ENCODE data around the gene SETD1B.
A peak's percentile ranks its signal among the peaks of the same experiment; 100 is the strongest.
"Not testable (repeated sequence)": the region's sequence is repeated elsewhere in the genome, so short reads cannot be mapped to it uniquely, and the experiment has no call there.

SETD1B gene

DNA sequence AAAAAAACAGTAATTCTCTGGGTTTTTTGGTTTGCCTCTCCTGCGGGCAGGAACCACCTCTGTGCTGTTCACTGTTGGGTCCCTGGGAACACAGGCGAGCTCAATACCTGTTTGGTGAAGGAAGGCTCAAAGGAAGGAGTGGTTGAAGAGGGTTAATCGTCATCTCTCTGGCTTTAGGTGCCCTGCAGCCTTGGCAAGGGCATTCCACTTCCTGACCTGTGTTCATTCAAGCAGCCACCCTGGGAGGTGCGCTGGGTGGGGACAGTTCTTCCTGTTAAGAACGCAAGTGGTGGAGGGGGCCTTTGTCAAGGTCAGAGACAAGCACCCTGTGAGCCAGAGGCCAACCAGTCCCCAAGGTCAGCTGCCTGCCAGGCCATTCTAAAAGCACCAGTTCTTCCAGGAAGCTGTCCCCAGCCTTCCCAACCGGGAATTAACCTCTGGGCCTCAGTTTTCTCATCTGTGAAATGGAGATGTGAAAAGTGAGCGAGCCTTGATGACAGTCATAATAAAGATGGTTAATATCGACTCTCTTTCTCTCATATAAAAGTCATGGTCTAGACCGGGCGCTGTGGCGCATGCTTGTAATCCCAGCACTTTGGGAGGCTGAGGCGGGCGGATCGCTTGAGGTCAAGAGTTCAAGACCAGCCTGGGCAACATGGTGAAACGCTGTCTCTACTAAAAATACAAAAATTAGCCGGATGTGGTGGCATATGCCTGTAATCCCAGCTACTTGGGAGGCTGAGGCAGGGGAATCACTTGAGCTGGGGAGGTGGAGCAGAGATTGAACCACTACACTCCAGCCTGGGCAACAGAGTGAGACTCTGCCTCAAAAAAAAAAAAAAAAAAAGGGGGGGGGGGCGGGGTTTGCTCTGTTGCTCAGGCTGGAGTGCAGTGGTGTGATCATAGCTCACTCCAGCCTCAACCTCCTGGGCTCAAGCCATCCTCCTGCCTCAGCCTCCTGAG lies 16.5 kb upstream of the SETD1B start:
- Mint-ChIP-seq H3K4me3 (peak overlapping the region; percentile 91), H3K27ac (peak overlapping the region; percentile 98), H3K4me1 (peaks cover 58% of the 10 kb centered on the region), H3K36me3 (peaks cover 5% of the 10 kb centered on the region), H3K9me3 (no peaks in the 10 kb centered on the region), H3K27me3 (no peaks in the 10 kb centered on the region)
- no peak for ATAC-seq (ENCODE audit: low read depth)
- DNase-seq (ENCODE audit: low spot score in 2 of 2), result no peak

DNA sequence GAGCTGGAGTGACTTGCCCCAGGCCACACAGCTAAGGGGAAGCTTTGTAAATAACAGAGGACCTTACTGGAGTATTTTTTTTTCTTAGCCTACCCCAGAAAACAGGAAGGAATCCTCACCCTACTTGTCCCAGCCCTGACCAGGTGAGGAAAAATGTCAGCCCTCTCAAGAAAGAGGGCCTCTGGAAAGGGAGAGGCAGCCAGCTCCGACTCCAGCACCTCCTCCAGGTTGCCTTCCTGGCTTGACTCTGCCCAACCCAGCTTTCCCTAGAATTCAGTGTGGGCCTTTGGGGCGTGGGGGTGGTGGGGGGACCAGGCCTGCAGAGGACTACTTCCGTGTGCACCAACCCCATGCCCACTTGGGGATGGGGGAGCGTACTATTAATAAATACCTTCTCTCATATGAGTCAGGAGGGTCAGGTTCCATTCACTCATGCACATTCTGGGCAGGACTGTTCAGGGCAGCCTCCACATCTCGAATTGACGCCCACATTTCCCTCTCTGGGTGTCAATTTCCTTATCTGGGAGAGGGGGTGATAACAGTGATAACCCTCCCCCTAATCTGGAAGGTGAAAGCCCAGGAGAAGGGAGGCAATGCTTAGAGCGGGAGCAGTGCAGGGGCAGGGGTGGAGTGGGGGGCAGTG lies 15.5 kb upstream of the SETD1B start:
- Mint-ChIP-seq H3K27ac (peak overlapping the region; percentile 98), H3K9me3 (no peaks in the 10 kb centered on the region), H3K27me3 (no peaks in the 10 kb centered on the region), H3K36me3 (peaks cover 5% of the 10 kb centered on the region), H3K4me3 (peak overlapping the region; percentile 91), H3K4me1 (peaks cover 51% of the 10 kb centered on the region)
- ATAC-seq (ENCODE audit: low read depth), result no peak
- no peak for DNase-seq (ENCODE audit: low spot score in 2 of 2)

GRCh38 chr12:121789233-121789781 lies 14.5 kb upstream of the SETD1B start:
- DNase-seq (ENCODE audit: low spot score in 2 of 2) (no peak), ATAC-seq (ENCODE audit: low read depth) (peak; percentile 14)
- Mint-ChIP-seq H3K36me3 (peaks cover 3% of the 10 kb centered on the region), H3K27ac (peak overlapping the region; percentile 98), H3K4me1 (peaks cover 47% of the 10 kb centered on the region), H3K4me3 (peak overlapping the region; percentile 91), H3K9me3 (no peaks in the 10 kb centered on the region), H3K27me3 (no peaks in the 10 kb centered on the region)

DNA sequence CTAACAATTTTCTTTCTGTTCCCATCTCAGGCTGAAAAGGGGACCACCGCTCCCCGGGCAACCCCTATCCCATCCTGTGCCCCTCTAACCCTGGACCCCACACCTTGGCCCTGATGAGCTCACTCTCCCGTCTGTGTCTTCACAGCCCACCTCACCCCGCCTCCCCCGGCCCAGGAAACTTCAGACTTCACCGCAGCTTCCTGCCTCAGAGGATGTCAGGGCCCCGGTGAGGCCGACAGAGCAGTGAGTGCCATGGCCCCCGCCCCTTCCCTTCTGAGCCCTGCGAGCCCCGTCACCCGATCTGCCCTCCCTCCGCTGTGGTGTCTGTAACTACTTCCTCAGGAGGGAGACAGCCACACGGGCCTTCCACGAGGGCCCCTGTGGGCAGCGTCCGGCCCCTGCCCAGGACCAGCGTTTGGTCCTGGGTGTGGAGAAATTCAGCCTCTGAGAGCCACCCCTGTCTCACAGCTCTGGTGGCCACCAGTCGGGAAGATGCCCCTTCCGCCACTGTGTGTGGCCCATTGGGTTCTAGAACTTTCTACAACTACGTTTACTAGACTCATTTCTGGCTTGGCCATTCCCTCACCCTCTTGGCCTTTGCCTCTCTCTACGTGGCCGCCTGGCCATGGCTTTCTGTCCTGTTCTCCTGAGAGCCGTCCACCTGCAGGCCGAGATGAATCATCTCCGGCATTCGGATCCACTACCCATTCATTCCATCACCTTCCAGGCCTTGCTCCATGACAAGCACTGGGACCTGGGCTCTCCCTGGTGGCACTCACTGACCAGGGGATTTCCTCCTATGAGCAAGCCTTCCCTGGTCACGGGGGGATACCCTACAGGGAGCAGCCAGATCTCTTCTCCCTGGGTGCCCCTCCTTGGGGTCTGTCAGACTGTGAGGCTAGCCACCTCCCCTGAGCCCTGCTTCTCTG lies 13.7 kb upstream of the SETD1B start:
- peak; percentile 86 to 90 for DNase-seq (ENCODE audit: low spot score in 2 of 2)
- peak overlapping the region; percentile 98 for H3K27ac Mint-ChIP-seq

DNA sequence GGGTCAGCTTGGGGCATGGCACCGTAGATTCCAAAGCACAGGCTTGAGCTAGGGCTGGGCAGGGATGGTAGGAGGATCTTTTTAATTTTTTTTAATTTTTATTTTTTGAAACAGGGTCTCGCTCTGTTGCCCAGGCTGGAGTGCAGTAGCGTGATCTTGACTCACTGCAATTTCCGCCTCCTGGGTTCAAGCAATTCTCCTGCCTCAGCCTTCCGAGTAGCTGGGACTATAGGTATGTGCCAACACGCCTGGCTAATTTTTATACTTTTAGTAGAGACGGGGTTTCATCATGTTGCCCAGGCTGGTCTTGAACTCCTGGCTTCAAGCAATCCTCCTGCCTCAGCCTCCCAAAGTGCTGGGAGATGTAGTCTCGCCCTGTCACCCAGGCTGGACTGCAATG lies 13.0 kb upstream of the SETD1B start:
- not testable (repeated sequence) for H3K9me3 Mint-ChIP-seq; ATAC-seq (ENCODE audit: low read depth); H3K27me3 Mint-ChIP-seq; DNase-seq (ENCODE audit: low spot score in 2 of 2); H3K36me3 Mint-ChIP-seq
- Mint-ChIP-seq H3K27ac (peak overlapping the region; percentile 98), H3K4me3 (peak overlapping the region; percentile 91), H3K4me1 (peaks cover 52% of the 10 kb centered on the region)

More for the DNA sequence above, 13.7 kb upstream of the SETD1B start:
- Mint-ChIP-seq H3K4me3 (peak overlapping the region; percentile 91), H3K4me1 (peaks cover 50% of the 10 kb centered on the region), H3K27me3 (no peaks in the 10 kb centered on the region), H3K9me3 (no peaks in the 10 kb centered on the region), H3K36me3 (peaks cover 4% of the 10 kb centered on the region)
- peak; percentile 69 for ATAC-seq (ENCODE audit: low read depth)

DNA sequence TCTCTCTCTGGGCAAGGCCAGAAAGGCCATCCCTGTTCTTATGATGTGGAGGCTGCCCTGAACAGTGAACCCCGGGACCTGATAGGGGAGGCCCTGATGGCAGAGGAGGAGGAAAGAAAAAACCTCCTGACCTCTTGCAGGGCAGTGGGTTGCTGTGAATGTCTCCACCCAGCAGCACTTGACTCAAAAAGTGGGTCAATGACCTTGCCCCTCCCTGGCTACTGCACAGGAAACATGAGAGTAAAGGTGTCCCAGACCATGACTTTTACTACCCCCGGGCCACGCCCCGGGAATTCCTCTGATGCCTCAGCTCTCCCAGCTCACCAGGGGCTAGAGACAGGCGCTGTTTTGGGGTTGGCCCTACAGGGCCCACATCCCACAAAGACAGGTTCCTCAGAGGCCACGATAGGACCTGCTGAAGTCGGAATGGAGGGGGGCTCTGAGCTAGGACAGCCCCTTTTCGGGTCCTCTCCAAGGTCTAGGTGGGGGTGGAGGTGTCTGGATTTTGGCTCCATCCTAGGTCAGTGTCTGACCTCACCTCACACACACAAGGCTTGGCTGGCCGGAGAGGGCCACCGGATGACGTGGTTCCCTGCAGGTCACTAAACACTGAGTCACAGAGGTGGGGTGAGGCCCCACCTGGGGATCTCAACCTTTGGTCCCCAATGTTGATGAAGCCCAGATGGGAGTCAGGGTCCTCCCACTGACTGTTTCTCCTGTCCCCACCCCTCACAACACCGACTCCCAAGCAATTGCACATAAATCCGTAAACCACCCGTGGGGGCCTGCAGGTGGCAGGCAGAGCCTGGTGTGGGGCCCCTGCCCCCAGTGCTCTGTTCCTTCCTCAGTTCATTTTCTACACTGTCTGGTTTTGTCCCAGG lies 11.9 kb upstream of the SETD1B start:
- peaks cover 46% of the 10 kb centered on the region for H3K4me1 Mint-ChIP-seq
- H3K36me3 Mint-ChIP-seq, result peaks cover 6% of the 10 kb centered on the region
- no peaks in the 10 kb centered on the region for H3K27me3 Mint-ChIP-seq
- ATAC-seq (ENCODE audit: low read depth) (no peak), DNase-seq (ENCODE audit: low spot score in 2 of 2) (no peak)
- peak overlapping the region; percentile 98 for H3K27ac Mint-ChIP-seq
- peak overlapping the region; percentile 88 for H3K4me3 Mint-ChIP-seq
- no peaks in the 10 kb centered on the region for H3K9me3 Mint-ChIP-seq

GRCh38 chr12:121792607-121793439 lies 11.0 kb upstream of the SETD1B start:
- H3K36me3 Mint-ChIP-seq, result peaks cover 6% of the 10 kb centered on the region
- no peaks in the 10 kb centered on the region for H3K27me3 Mint-ChIP-seq
- H3K27ac Mint-ChIP-seq, result peak overlapping the region; percentile 87
- DNase-seq (ENCODE audit: low spot score in 2 of 2), result peak; percentile 64 to 66
- ATAC-seq (ENCODE audit: low read depth), result peak; percentile 28
- peaks cover 43% of the 10 kb centered on the region for H3K4me1 Mint-ChIP-seq
- no peaks in the 10 kb centered on the region for H3K9me3 Mint-ChIP-seq
- H3K4me3 Mint-ChIP-seq, result peak overlapping the region; percentile 88

GRCh38 chr12:121793440-121793837 lies 10.4 kb upstream of the SETD1B start, which contains the start of gene RHOF:
RHOF (minus strand) TSS chr12:121793688; CDS start chr12:121793633, 55 bp downstream.
- ATAC-seq (ENCODE audit: low read depth), result peak; percentile 9
- no peaks in the 10 kb centered on the region for H3K9me3 Mint-ChIP-seq

DNA sequence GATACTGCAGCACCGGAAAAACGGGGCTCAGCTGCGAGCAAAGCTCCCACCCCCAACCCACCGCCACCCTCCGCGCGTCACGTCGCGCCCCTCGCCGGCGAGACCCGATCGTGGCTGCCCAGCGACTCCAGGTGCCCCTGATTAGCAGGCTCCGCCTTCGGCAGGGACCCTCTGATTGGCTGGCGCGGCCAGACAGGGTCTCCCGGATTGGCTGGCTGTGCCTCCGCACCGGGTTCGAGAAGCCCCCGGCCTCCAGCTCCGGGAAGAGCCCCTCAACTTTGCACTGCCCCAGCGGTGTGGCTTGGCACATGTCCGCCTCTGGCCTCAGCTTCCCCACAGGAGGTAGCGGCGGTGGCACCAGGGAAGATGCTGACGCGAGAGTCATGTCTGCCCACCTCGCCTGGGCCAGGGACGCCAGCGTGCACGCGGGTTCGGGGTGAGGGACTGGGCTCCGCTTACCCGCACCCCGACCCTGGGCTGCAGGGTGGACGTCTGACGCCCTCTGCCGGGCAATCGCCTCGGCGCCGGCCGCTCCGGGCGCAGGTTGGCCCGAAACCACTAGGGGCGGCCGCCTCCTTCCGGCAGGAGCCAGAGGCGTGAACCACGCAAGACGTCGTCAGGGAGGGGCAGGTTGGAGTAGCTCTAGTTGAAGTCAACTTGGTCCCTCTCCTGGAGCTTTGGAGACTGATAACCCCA lies 9.8 kb upstream of the SETD1B start:
- Mint-ChIP-seq H3K27me3 (no peaks in the 10 kb centered on the region), H3K36me3 (peaks cover 6% of the 10 kb centered on the region), H3K4me1 (peaks cover 44% of the 10 kb centered on the region), H3K27ac (peak overlapping the region; percentile 87), H3K4me3 (peak overlapping the region; percentile 88), H3K9me3 (no peaks in the 10 kb centered on the region)
- ATAC-seq (ENCODE audit: low read depth) (peak; percentile 57), DNase-seq (ENCODE audit: low spot score in 2 of 2) (peak; percentile 98 to 99)

More at GRCh38 chr12:121793440-121793837, 10.4 kb upstream of the SETD1B start, which contains the start of gene RHOF:
- Mint-ChIP-seq H3K36me3 (peaks cover 6% of the 10 kb centered on the region), H3K27ac (peak within 1 kb of the TSS; percentile 87), H3K4me1 (peaks cover 42% of the 10 kb centered on the region), H3K27me3 (no peaks in the 10 kb centered on the region), H3K4me3 (peak within 1 kb of the TSS; percentile 88)
- DNase-seq (ENCODE audit: low spot score in 2 of 2), result no peak

- peaks cover 6% of the 10 kb centered on the region for H3K36me3 Mint-ChIP-seq
- no peak for DNase-seq (ENCODE audit: low spot score in 2 of 2)
These were observed 9.2 kb upstream of the SETD1B start for GRCh38 chr12:121794534-121795033.

More at GRCh38 chr12:121794534-121795033, 9.2 kb upstream of the SETD1B start:
- Mint-ChIP-seq H3K4me1 (peaks cover 43% of the 10 kb centered on the region), H3K9me3 (no peaks in the 10 kb centered on the region), H3K27ac (peak overlapping the region; percentile 87), H3K4me3 (peak overlapping the region; percentile 88), H3K27me3 (no peaks in the 10 kb centered on the region)
- ATAC-seq (ENCODE audit: low read depth), result peak; percentile 4

All from memory B cell (primary cell).